ENCODE results near the gene MSI1. TPM values are rescaled to one million over a fixed set of nuclear protein-coding genes. Genes with fewer than 3 reads are reported as not detected.

Gene MSI1
- total and polyA plus RNA-seq, 5 experiments from 2014 or later: not detected

Other genes with a start within 250 kb of the MSI1 start
- 100 to 1,000 TPM; 132 to 133 TPM for gene GCN1, start 174.4 kb downstream of the MSI1 start, total RNA-seq
- gene GCN1, start 174.4 kb downstream of the MSI1 start, polyA plus RNA-seq: 10 to 100 TPM; 14.9 to 28.3 (median 23.8) TPM
- 1,000 to 10,000 TPM; 1,511 to 1,568 TPM for gene RPLP0, start 168.1 kb downstream of the MSI1 start, total RNA-seq
- gene RPLP0, start 168.1 kb downstream of the MSI1 start, polyA plus RNA-seq: 1,000 to 10,000 TPM; 1,821 to 2,320 (median 1,964) TPM
- gene PXN, start 103.4 kb downstream of the MSI1 start, total RNA-seq: 10 to 100 TPM; 93.9 to 96.6 TPM
- gene PXN, start 103.4 kb downstream of the MSI1 start, polyA plus RNA-seq: 10 to 100 TPM; 64.3 to 95.6 (median 80.4) TPM
- gene RNU4-2, start 77.3 kb downstream of the MSI1 start, total RNA-seq: 1,000 to 10,000 TPM; 4,355 to 8,006 TPM
- gene RNU4-2, start 77.3 kb downstream of the MSI1 start, polyA plus RNA-seq: 10 to 100 TPM in 1 of 3 donors, not detected in 2; 79.6 TPM
- 100 to 1,000 TPM; 519 to 934 TPM for gene RNU4-1, start 75.9 kb downstream of the MSI1 start, total RNA-seq
- gene RNU4-1, start 75.9 kb downstream of the MSI1 start, polyA plus RNA-seq: not detected
- gene SIRT4, start 66.8 kb downstream of the MSI1 start, total RNA-seq: 1 to 10 TPM; 2.4 to 4.1 TPM
- 1 to 10 TPM; 1.9 to 3.2 (median 2.2) TPM for gene SIRT4, start 66.8 kb downstream of the MSI1 start, polyA plus RNA-seq
- gene PLA2G1B, start 41.4 kb downstream of the MSI1 start, total RNA-seq: not detected
- under 1 TPM; 0.40 to 0.77 (median 0.75) TPM for gene PLA2G1B, start 41.4 kb downstream of the MSI1 start, polyA plus RNA-seq
- gene COX6A1, start 68.9 kb upstream of the MSI1 start, total RNA-seq: 100 to 1,000 TPM; 131 to 150 TPM
- gene COX6A1, start 68.9 kb upstream of the MSI1 start, polyA plus RNA-seq: 100 to 1,000 TPM; 683 to 799 (median 722) TPM
- gene TRIAP1, start 77.2 kb upstream of the MSI1 start, total RNA-seq: 10 to 100 TPM; 21.9 to 25.3 TPM
- 10 to 100 TPM; 54.1 to 65.2 (median 63.7) TPM for gene TRIAP1, start 77.2 kb upstream of the MSI1 start, polyA plus RNA-seq
- gene GATC, start 77.3 kb upstream of the MSI1 start, total RNA-seq: 10 to 100 TPM; 24.1 to 28.0 TPM
- gene GATC, start 77.3 kb upstream of the MSI1 start, polyA plus RNA-seq: 10 to 100 TPM; 14.6 to 19.2 (median 17.5) TPM
- gene SRSF9, start 100.6 kb upstream of the MSI1 start, total RNA-seq: 100 to 1,000 TPM; 157 to 164 TPM
- 100 to 1,000 TPM; 181 to 198 (median 191) TPM for gene SRSF9, start 100.6 kb upstream of the MSI1 start, polyA plus RNA-seq
- 10 to 100 TPM; 57.0 to 57.8 TPM for gene DYNLL1, start 126.9 kb upstream of the MSI1 start, total RNA-seq
- 100 to 1,000 TPM; 156 to 192 (median 179) TPM for gene DYNLL1, start 126.9 kb upstream of the MSI1 start, polyA plus RNA-seq
- gene COQ5, start 160.0 kb upstream of the MSI1 start, total RNA-seq: 10 to 100 TPM; 24.5 to 25.2 TPM
- 10 to 100 TPM; 32.8 to 49.1 (median 39.1) TPM for gene COQ5, start 160.0 kb upstream of the MSI1 start, polyA plus RNA-seq
- 100 to 1,000 TPM; 246 to 247 TPM for gene RNF10, start 165.2 kb upstream of the MSI1 start, total RNA-seq
- 100 to 1,000 TPM in 1 of 3 donors, 10 to 100 TPM in 2; 84.3 to 119 (median 86.1) TPM for gene RNF10, start 165.2 kb upstream of the MSI1 start, polyA plus RNA-seq
- gene POP5, start 212.2 kb upstream of the MSI1 start, total RNA-seq: 10 to 100 TPM; 68.7 to 75.7 TPM
- gene POP5, start 212.2 kb upstream of the MSI1 start, polyA plus RNA-seq: 100 to 1,000 TPM; 121 to 126 (median 124) TPM

All from naive thymus-derived CD8-positive, alpha-beta T cell (primary cell).